IPS DF 4.7 (cell line): ENCODE measurements around the gene TUBA3E.
"Not testable (repeated sequence)": the region's sequence is repeated elsewhere in the genome, so short reads cannot be mapped to it uniquely, and the experiment has no call there.

Experiments
- DNase-seq: peaks from one replicate; pipeline ENCODE4 v3.0.0-alpha.2; 2013; ENCODE audit warnings: low spot score; ENCODE audit errors: extremely low read depth

Gene TUBA3E

GRCh38 chr2:130191319-130191718, 6.9 kb downstream of the TUBA3E start:
- not testable (repeated sequence) for DNase-seq

- DNase-seq = no peak
Observed at GRCh38 chr2:130190237-130190636, 8.0 kb downstream of the TUBA3E start.

GRCh38 chr2:130188958-130189357, 9.3 kb downstream of the TUBA3E start:
- not testable (repeated sequence) for DNase-seq

- not testable (repeated sequence) for DNase-seq
Observed at GRCh38 chr2:130187859-130188792, 10.1 kb downstream of the TUBA3E start.

- no peak for DNase-seq
Observed at GRCh38 chr2:130187268-130187667, 11.0 kb downstream of the TUBA3E start.

GRCh38 chr2:130186391-130186790, 11.8 kb downstream of the TUBA3E start:
- no peak for DNase-seq

GRCh38 chr2:130185896-130186295, 12.3 kb downstream of the TUBA3E start:
- DNase-seq = no peak

GRCh38 chr2:130185436-130185835, 12.8 kb downstream of the TUBA3E start:
- DNase-seq = no peak

GRCh38 chr2:130183512-130184373, 14.5 kb downstream of the TUBA3E start:
- no peak for DNase-seq

GRCh38 chr2:130182826-130183511, 15.3 kb downstream of the TUBA3E start:
- DNase-seq = not testable (repeated sequence)

GRCh38 chr2:130181880-130182682, 16.2 kb downstream of the TUBA3E start, which contains the start of gene MZT2B:
Gene MZT2B, plus strand, starts transcription at chr2:130182262. Its CDS starts 21 bp downstream, at chr2:130182283.
- DNase-seq = peak; percentile 16

- DNase-seq = peak; percentile 69
Observed at GRCh38 chr2:130181325-130181879, 16.8 kb downstream of the TUBA3E start, which contains the start of gene SMPD4. Gene SMPD4, minus strand, starts transcription at chr2:130181602. Its CDS starts 5,010 bp downstream, at chr2:130176592.

- DNase-seq = not testable (repeated sequence)
Observed at GRCh38 chr2:130180404-130181324, 17.6 kb downstream of the TUBA3E start.

- not testable (repeated sequence) for DNase-seq
Observed at GRCh38 chr2:130174866-130175265, 23.4 kb downstream of the TUBA3E start.

- no peak for DNase-seq
Observed at GRCh38 chr2:130169896-130170295, 28.3 kb downstream of the TUBA3E start.

- DNase-seq = not testable (repeated sequence)
Observed at GRCh38 chr2:130169163-130169562, 29.1 kb downstream of the TUBA3E start.

GRCh38 chr2:130166611-130167010, 31.6 kb downstream of the TUBA3E start:
- DNase-seq = not testable (repeated sequence)

GRCh38 chr2:130165293-130166016, 32.8 kb downstream of the TUBA3E start:
- no peak for DNase-seq
